ENCODE measurements around the gene DCDC1.

The DCDC1 gene

GRCh38 chr11:31102875-31103274, 266.7 kb downstream of the DCDC1 start:
- no peak for DNase-seq (ENCODE audit: low read depth)

GRCh38 chr11:31102316-31102715, 267.2 kb downstream of the DCDC1 start:
- no peak for DNase-seq (ENCODE audit: low read depth)

- DNase-seq (ENCODE audit: low read depth): no peak
Measured at GRCh38 chr11:31096191-31096805, 273.2 kb downstream of the DCDC1 start.

GRCh38 chr11:31092638-31093037, 276.9 kb downstream of the DCDC1 start:
- no peak for DNase-seq (ENCODE audit: low read depth)

GRCh38 chr11:31089117-31089516, 280.4 kb downstream of the DCDC1 start:
- no peak for DNase-seq (ENCODE audit: low read depth)

- no peak for DNase-seq (ENCODE audit: low read depth)
Measured at GRCh38 chr11:31069447-31070205, 299.9 kb downstream of the DCDC1 start.

- no peak for DNase-seq (ENCODE audit: low read depth)
Measured at GRCh38 chr11:31060880-31061279, 308.7 kb downstream of the DCDC1 start.

GRCh38 chr11:31059529-31059928, 310.0 kb downstream of the DCDC1 start:
- no peak for DNase-seq (ENCODE audit: low read depth)

GRCh38 chr11:31050061-31050765, 319.3 kb downstream of the DCDC1 start:
- DNase-seq (ENCODE audit: low read depth): no peak

- no peak for DNase-seq (ENCODE audit: low read depth)
Measured at GRCh38 chr11:31045335-31045734, 324.2 kb downstream of the DCDC1 start.

GRCh38 chr11:31030138-31030792, 339.3 kb downstream of the DCDC1 start:
- no peak for DNase-seq (ENCODE audit: low read depth)

- no peak for DNase-seq (ENCODE audit: low read depth)
Measured at GRCh38 chr11:31026315-31026714, 343.2 kb downstream of the DCDC1 start.

- DNase-seq (ENCODE audit: low read depth): no peak
Measured at GRCh38 chr11:31022080-31022479, 347.5 kb downstream of the DCDC1 start.

- DNase-seq (ENCODE audit: low read depth): no peak
Measured at GRCh38 chr11:31019786-31020185, 349.8 kb downstream of the DCDC1 start.

- DNase-seq (ENCODE audit: low read depth): no peak
Measured at GRCh38 chr11:31005202-31005601, 364.3 kb downstream of the DCDC1 start.

GRCh38 chr11:31001427-31001826, 368.1 kb downstream of the DCDC1 start:
- DNase-seq (ENCODE audit: low read depth): no peak

GRCh38 chr11:31000381-31000780, 369.2 kb downstream of the DCDC1 start:
- DNase-seq (ENCODE audit: low read depth): no peak

- DNase-seq (ENCODE audit: low read depth): no peak
Measured at GRCh38 chr11:30992513-30992849, 377.1 kb downstream of the DCDC1 start.

GRCh38 chr11:30991802-30992512, 377.6 kb downstream of the DCDC1 start:
- no peak for DNase-seq (ENCODE audit: low read depth)

- no peak for DNase-seq (ENCODE audit: low read depth)
Measured at GRCh38 chr11:30991376-30991775, 378.2 kb downstream of the DCDC1 start.

- DNase-seq (ENCODE audit: low read depth): no peak
Measured at GRCh38 chr11:30990625-30991296, 378.8 kb downstream of the DCDC1 start.

GRCh38 chr11:30987819-30988218, 381.7 kb downstream of the DCDC1 start:
- no peak for DNase-seq (ENCODE audit: low read depth)

Measured in stimulated activated CD8-positive, alpha-beta memory T cell treated with anti-CD3 and anti-CD28 coated beads, Interleukin-15, amount 100 ng/mL, for 1 hour (primary cell).